HepG2 (cell line): ENCODE data around the gene SOAT2. TPM values are rescaled to one million over a fixed set of nuclear protein-coding genes. Genes with fewer than 3 reads are reported as not detected.

Source experiments
- ATAC-seq: fragments of 200-7000 bp; cut with Tn5 transposase; 3 replicates; pipeline ENCODE4 v1.9.1; 2020; ENCODE audit warnings: mild to moderate bottlenecking, moderate library complexity
- BruUV-seq: library from RNA; stranded (reverse); fragments of 400-500 nt; replicated peaks from 2 replicates; lab custom pipeline; 2021; lab: Mats Ljungman, UMichigan
- CTCF ChIA-PET: fragments of 300-600 bp; formaldehyde crosslinking; extraction: SDS; loops from one replicate; lab custom pipeline; 2021; ENCODE audit warnings: low total read pairs, inconsistent platforms, low intra/inter-chr PET ratio; lab: Yijun Ruan, JAX
- POLR2A ChIA-PET: fragments of 350-600 bp; sonication (Branson Sonifier 250); formaldehyde crosslinking; loops from one replicate; lab custom pipeline; 2020; ENCODE audit warnings: antibody characterized with exemption, inconsistent platforms; lab: Yijun Ruan, JAX
- DNase-seq: peaks from one replicate; pipeline ENCODE4 v3.0.0-alpha.2; 2015; ENCODE audit warnings: low spot score
- FAIRE-seq: peaks from 3 replicates; lab custom pipeline; 2011; peaks lifted over from hg19 to GRCh38; lab: Jason Lieb, UNC
- H2AFZ ChIP-seq: one replicate; pipeline ENCODE4 v1.6.1; 2011; ENCODE audit warnings: low read length, inconsistent platforms
- H3K27ac ChIP-seq: fragments of 300-600 bp; 3 replicates; pipeline ENCODE4 v1.8.0; 2011; ENCODE audit warnings: mixed run types, mild to moderate bottlenecking, mixed read lengths, low read length, inconsistent platforms; ENCODE audit not compliant: insufficient read depth; ENCODE audit errors: extremely low read length
- H3K27me3 ChIP-seq, 2 experiments: fragments of 200-600 bp in 1 of 2; 2 replicates in 1 of 2; 3 replicates in 1 of 2; pipeline versions ENCODE4 v1.6.0 to v1.8.0; 2011; ENCODE audit warnings: low read length in 2 of 2, mild to moderate bottlenecking in 2 of 2, moderate library complexity in 2 of 2, inconsistent platforms in 1 of 2; ENCODE audit not compliant: insufficient read depth in 2 of 2, control insufficient read depth in 1 of 2
- H3K36me3 ChIP-seq, 2 experiments: fragments of 200-600 bp in 1 of 2; replicated peaks in 1 of 2; 2 replicates in 1 of 2; 3 replicates in 1 of 2; pipeline versions ENCODE4 v1.5.1 to v1.8.0; 2011; ENCODE audit warnings: low read length in 2 of 2, inconsistent platforms in 1 of 2; ENCODE audit not compliant: insufficient read depth in 2 of 2, control insufficient read depth in 1 of 2
- H3K4me1 ChIP-seq: 2 replicates; pipeline ENCODE4 v1.5.1; 2012; ENCODE audit warnings: low read length, inconsistent platforms; ENCODE audit not compliant: insufficient read depth
- H3K4me2 ChIP-seq: 2 replicates; pipeline ENCODE4 v1.6.0; 2011; ENCODE audit warnings: low read depth, low read length, inconsistent platforms
- H3K4me3 ChIP-seq, 3 experiments: fragments of 200-600 bp in 1 of 3; sonication (generic), shearing (Covaris generic) in 1 of 3; replicated peaks in 1 of 3; 2 replicates each; pipeline ENCODE4 v1.5.1; 2011 to 2016; ENCODE audit warnings: low read length in 3 of 3, inconsistent platforms in 2 of 3, low read depth in 2 of 3, mild to moderate bottlenecking in 2 of 3, control low read depth in 1 of 3, mixed read lengths in 1 of 3; ENCODE audit not compliant: insufficient read depth in 1 of 3
- H3K79me2 ChIP-seq: one replicate; pipeline ENCODE4 v1.6.1; 2011; ENCODE audit warnings: low read length, inconsistent platforms; ENCODE audit not compliant: insufficient read depth
- H3K9ac ChIP-seq: 2 replicates; pipeline ENCODE4 v1.6.0; 2011; ENCODE audit warnings: mild to moderate bottlenecking, low read depth, low read length, inconsistent platforms; ENCODE audit not compliant: insufficient read depth
- H3K9me3 ChIP-seq: 2 replicates; pipeline ENCODE4 v1.5.1; 2012; ENCODE audit warnings: mild to moderate bottlenecking, low read length
- H4K20me1 ChIP-seq: 2 replicates; pipeline ENCODE4 v1.6.0; 2011; ENCODE audit warnings: inconsistent platforms, mild to moderate bottlenecking, low read length, moderate library complexity; ENCODE audit not compliant: insufficient read depth
- ARNTL ChIP-seq: sonication (generic); formaldehyde crosslinking; IDR thresholded peaks from 2 replicates; pipeline ENCODE4 v1.4.0; 2020; ENCODE audit warnings: mild to moderate bottlenecking, missing genetic modification reagents
- CCAR2 ChIP-seq: fragments of 200-400 bp; formaldehyde crosslinking; optimal IDR thresholded peaks from 2 replicates; pipeline ENCODE3; 2018; ENCODE audit warnings: low read depth, mild to moderate bottlenecking, low read length, moderate library complexity
- DNMT1 ChIP-seq: sonication (generic); formaldehyde crosslinking; IDR thresholded peaks from 2 replicates; pipeline ENCODE4 v1.5.1; 2020; ENCODE audit warnings: mild to moderate bottlenecking, missing genetic modification reagents
- DPF2 ChIP-seq: sonication (generic); formaldehyde crosslinking; IDR thresholded peaks from 2 replicates; pipeline ENCODE4 v1.4.0; 2020; ENCODE audit warnings: mild to moderate bottlenecking, low read depth, missing genetic modification reagents, borderline replicate concordance
- ELF1 ChIP-seq: sonication (generic); formaldehyde crosslinking; IDR thresholded peaks from 2 replicates; pipeline ENCODE4 v1.4.0; 2020; ENCODE audit warnings: missing genetic modification reagents
- FOXA1 ChIP-seq, 2 experiments: fragments of 450-650 bp in 1 of 2; sonication (generic) in 1 of 2; formaldehyde crosslinking in 1 of 2; IDR thresholded peaks; 2 replicates each; pipeline versions ENCODE4 v1.4.0 to v1.6.1; 2016 to 2020; ENCODE audit warnings: missing genetic modification reagents in 1 of 2
- MED13 ChIP-seq: sonication (generic); formaldehyde crosslinking; IDR thresholded peaks from 2 replicates; pipeline ENCODE4 v1.5.0; 2020; ENCODE audit warnings: missing genetic modification reagents
- MYC ChIP-seq: sonication (generic); formaldehyde crosslinking; IDR thresholded peaks from 2 replicates; pipeline ENCODE4 v1.9.0; 2021; ENCODE audit warnings: missing genetic modification reagents, borderline replicate concordance
- NR2C2 ChIP-seq: sonication (generic); formaldehyde crosslinking; IDR thresholded peaks from 2 replicates; pipeline ENCODE4 v1.4.0; 2020; ENCODE audit warnings: missing genetic modification reagents, mild to moderate bottlenecking, moderate library complexity, borderline replicate concordance
- PLSCR1 ChIP-seq: sonication (generic); formaldehyde crosslinking; IDR thresholded peaks from 2 replicates; pipeline ENCODE4 v1.5.0; 2020; ENCODE audit warnings: missing genetic modification reagents, mild to moderate bottlenecking, borderline replicate concordance
- SAP130 ChIP-seq: IDR thresholded peaks from 2 replicates; pipeline ENCODE4 v1.6.1; 2016; ENCODE audit warnings: low read depth
- SMARCC2 ChIP-seq: fragments of 450-650 bp; IDR thresholded peaks from 2 replicates; pipeline ENCODE4 v1.6.1; 2017; ENCODE audit warnings: antibody characterized with exemption, mild to moderate bottlenecking
- SNAI1 ChIP-seq: sonication (generic); formaldehyde crosslinking; IDR thresholded peaks from 2 replicates; pipeline ENCODE4 v1.5.0; 2020; ENCODE audit warnings: mild to moderate bottlenecking, missing genetic modification reagents, borderline replicate concordance
- SPEN ChIP-seq: sonication (generic); formaldehyde crosslinking; IDR thresholded peaks from 2 replicates; pipeline ENCODE4 v1.5.1; 2020; ENCODE audit warnings: low read depth, mild to moderate bottlenecking, missing genetic modification reagents
- TMF1 ChIP-seq: sonication (generic); formaldehyde crosslinking; IDR thresholded peaks from 2 replicates; pipeline ENCODE4 v1.8.1; 2022; ENCODE audit warnings: low read depth, missing genetic modification reagents
- ZBTB2 ChIP-seq: sonication (generic); formaldehyde crosslinking; IDR thresholded peaks from 2 replicates; pipeline ENCODE4 v1.8.0; 2022; ENCODE audit warnings: low read depth, missing genetic modification reagents
- ZIK1 ChIP-seq: sonication (generic); formaldehyde crosslinking; IDR thresholded peaks from 2 replicates; pipeline ENCODE4 v1.5.0; 2020; ENCODE audit warnings: mild to moderate bottlenecking, low read depth, missing genetic modification reagents, borderline replicate concordance
- ZNF205 ChIP-seq: IDR thresholded peaks from 2 replicates; pipeline ENCODE4 v1.6.1; 2018; ENCODE audit warnings: missing biosample characterization, missing genetic modification reagents
- ZNF234 ChIP-seq: sonication (generic); formaldehyde crosslinking; conservative IDR thresholded peaks from 2 replicates; pipeline ENCODE4 v1.5.1; 2020; ENCODE audit warnings: mild to moderate bottlenecking, missing genetic modification reagents
- ZNF430 ChIP-seq: sonication (generic); formaldehyde crosslinking; IDR thresholded peaks from 2 replicates; pipeline ENCODE4 v1.9.0; 2021; ENCODE audit warnings: mild to moderate bottlenecking, missing genetic modification reagents
- ZNF605 ChIP-seq: sonication (generic); formaldehyde crosslinking; IDR thresholded peaks from 2 replicates; pipeline ENCODE4 v1.8.0; 2022; ENCODE audit warnings: mild to moderate bottlenecking, missing genetic modification reagents
- ZNF615 ChIP-seq: sonication (generic); formaldehyde crosslinking; IDR thresholded peaks from 2 replicates; pipeline ENCODE4 v1.5.0; 2020; ENCODE audit warnings: mild to moderate bottlenecking, missing genetic modification reagents, borderline replicate concordance
- ZNF7 ChIP-seq: IDR thresholded peaks from 2 replicates; pipeline ENCODE4 v1.6.1; 2016; ENCODE audit warnings: missing biosample characterization, missing genetic modification reagents
- WGBS: methylation state at CpG from one replicate; pipeline ENCODE4 v1.1.6; 2017; ENCODE audit warnings: low lambda C conversion rate; 5-methylcytosine and 5-hydroxymethylcytosine counted together
- in situ Hi-C: cut with HindIII; loops from 2 replicates; pipeline ENCODE4 v1.10.0; 2017; ENCODE audit warnings: low pct_unique_long_range_greater_than_20kb; ENCODE audit not compliant: extremely low pct_ligation_motif_present
- intact Hi-C: fragments of 100-400 bp; cut with micrococcal nuclease; formaldehyde crosslinking; loops from one replicate; pipeline ENCODE4 v1.10.0; 2022; ENCODE audit not compliant: unreplicated experiment
- polyA plus RNA-seq, 8 experiments: library from polyadenylated mRNA; depleted of rRNA in 3 of 8; stranded (reverse) in 7 of 8; unstranded in 1 of 8; fragments of >200 nt; fragmentation: Illumina TruSeq in 4 of 8; extraction: Trizol in 4 of 8; gene quantifications; 2 replicates each; pipeline versions ENCODE4 v1.2.1 to v1.2.3, GENCODE V29; 2011 to 2016; ENCODE audit warnings: low read depth in 4 of 8, missing spikeins in 1 of 8, mixed read lengths in 1 of 8; ENCODE audit not compliant: insufficient read depth in 1 of 8
- total RNA-seq, 5 experiments: library from RNA; depleted of rRNA; stranded (reverse); fragments of >200 nt; fragmentation: Illumina TruSeq; extraction: Trizol; gene quantifications; 2 replicates each; pipeline ENCODE4 v1.2.3, GENCODE V29; 2016; ENCODE audit warnings: low read depth in 1 of 5

The SOAT2 gene
- total and polyA plus RNA-seq, 2 of the 13 experiments (the other 11 are each of a cell fraction or from before 2014, with no cell fraction given), result 14.9 to 108 TPM

- Histone ChIP-seq H3K4me1 (peaks cover 97% of the 10 kb centered on the region), H2AFZ (no peak overlapping the region), H3K4me3 (peak overlapping the region; percentile 52 to 76 (median 57); a peak in 5 of 6 replicates), H3K36me3 (peaks cover 0 to 7% of the 10 kb centered on the region in 2 experiments; a peak in 2 of 5 replicates), H3K27ac (peak overlapping the region; percentile 89), H3K79me2 (no peaks in the 10 kb centered on the region), H4K20me1 (no peaks in the 10 kb centered on the region), H3K9ac (peak overlapping the region; percentile 73), H3K4me2 (peak overlapping the region; percentile 92), H3K9me3 (no peaks in the 10 kb centered on the region), H3K27me3 (peaks cover 0 to 2% of the 10 kb centered on the region in 2 experiments; a peak in 2 of 5 replicates)
- ATAC-seq, result peak; percentile 10
- ChIA-PET POLR2A (interaction anchor here (0.6 to 5.4 kb wide), 25 partner anchors 9 to 399 kb away, joined by 3 to 102 read pairs (median 5); partner anchors contain the start of genes AAAS, CSAD, EIF4B and KRT8), CTCF (no interaction called here)
- FAIRE-seq, result peak; percentile 79
- DNase-seq, result peak; percentile 79
- BruUV-seq, result no TSS peak
- in situ Hi-C loops, result loop anchor here (5.0 kb wide), 1 partner anchor 40 kb away; no protein-coding TSS in a partner anchor
- 40% methylated on average over 8 of the region's 12 CpGs for WGBS
- intact Hi-C loops, result loop anchor here (5.0 kb wide), 1 partner anchor 45 kb away; no protein-coding TSS in a partner anchor
- TF ChIP-seq ZNF605 (CRISPR knock-in tag) (0 out of 2 replicates have a peak, but pooled peaks have one; percentile 44), ELF1 (CRISPR knock-in tag) (no peak), PLSCR1 (CRISPR knock-in tag) (no peak), DPF2 (CRISPR knock-in tag) (no peak), SPEN (CRISPR knock-in tag) (peak; percentile 34; the same call in 1 of the 2 replicates), ZNF7 (CRISPR knock-in tag) (no peak), SAP130 (0 out of 2 replicates have a peak, but pooled peaks have one; percentile 16), SMARCC2 (no peak), ZBTB2 (no peak; the same call in 1 of the 2 replicates), TMF1 (CRISPR knock-in tag) (no peak), ZNF430 (CRISPR knock-in tag) (0 out of 2 replicates have a peak, but pooled peaks have one; percentile 30), MYC (CRISPR knock-in tag) (no peak), ZNF234 (no peak), ZNF615 (CRISPR knock-in tag) (no peak), MED13 (CRISPR knock-in tag) (no peak), ZIK1 (CRISPR knock-in tag) (no peak), NR2C2 (CRISPR knock-in tag) (no peak), FOXA1 (IDR thresholded peaks at IDR 0.05) (no peak), FOXA1 (CRISPR knock-in tag; IDR thresholded peaks at IDR 0.05) (no peak), CCAR2 (no peak), DNMT1 (no peak), ARNTL (CRISPR knock-in tag) (no peak), SNAI1 (CRISPR knock-in tag) (no peak), ZNF205 (CRISPR knock-in tag) (no peak)
Measured at GRCh38 chr12:53101931-53102781, 1.1 kb upstream of the SOAT2 start.
